WTC11 (cell line): ENCODE results near the gene ANAPC10.
A peak's percentile ranks its signal among the peaks of the same experiment; 100 is the strongest.

Source experiments
- ELF4 ChIP-seq: sonication (generic); formaldehyde crosslinking; IDR thresholded peaks from 2 replicates; pipeline ENCODE4 v1.8.1; 2022; ENCODE audit warnings: low read depth, mild to moderate bottlenecking, moderate library complexity, missing genetic modification reagents
- EMX1 ChIP-seq: fragments of 250-450 bp; sonication (Bioruptor Pico); IDR thresholded peaks from 2 replicates; pipeline ENCODE4 v1.8.0; 2021; ENCODE audit warnings: mild to moderate bottlenecking
- ESRRA ChIP-seq: sonication (generic); formaldehyde crosslinking; IDR thresholded peaks from 2 replicates; pipeline ENCODE4 v1.8.1; 2022; ENCODE audit warnings: mild to moderate bottlenecking, missing genetic modification reagents, borderline replicate concordance
- IRF2 ChIP-seq: sonication (generic); formaldehyde crosslinking; IDR thresholded peaks from 2 replicates; pipeline ENCODE4 v1.8.0; 2022; ENCODE audit warnings: low read depth, missing genetic modification reagents, borderline replicate concordance
- JUN ChIP-seq: sonication (generic); formaldehyde crosslinking; IDR thresholded peaks from 2 replicates; pipeline ENCODE4 v1.8.0; 2023; ENCODE audit warnings: mild to moderate bottlenecking, missing genetic modification reagents
- ZNF121 ChIP-seq: sonication (generic); formaldehyde crosslinking; IDR thresholded peaks from 2 replicates; pipeline ENCODE4 v1.8.0; 2023; ENCODE audit warnings: missing genetic modification reagents
- TF ChIP-seq, protein P1 (sequence below): sonication (generic); formaldehyde crosslinking; IDR thresholded peaks from 2 replicates; pipeline ENCODE4 v1.8.1; 2023; ENCODE audit warnings: mild to moderate bottlenecking, missing genetic modification reagents, moderate library complexity
- TF ChIP-seq, protein P2 (sequence below): fragments of 200-600 bp; IDR thresholded peaks from 2 replicates; pipeline ENCODE4 v1.8.0; 2022; ENCODE audit warnings: antibody characterized with exemption

DNA sequence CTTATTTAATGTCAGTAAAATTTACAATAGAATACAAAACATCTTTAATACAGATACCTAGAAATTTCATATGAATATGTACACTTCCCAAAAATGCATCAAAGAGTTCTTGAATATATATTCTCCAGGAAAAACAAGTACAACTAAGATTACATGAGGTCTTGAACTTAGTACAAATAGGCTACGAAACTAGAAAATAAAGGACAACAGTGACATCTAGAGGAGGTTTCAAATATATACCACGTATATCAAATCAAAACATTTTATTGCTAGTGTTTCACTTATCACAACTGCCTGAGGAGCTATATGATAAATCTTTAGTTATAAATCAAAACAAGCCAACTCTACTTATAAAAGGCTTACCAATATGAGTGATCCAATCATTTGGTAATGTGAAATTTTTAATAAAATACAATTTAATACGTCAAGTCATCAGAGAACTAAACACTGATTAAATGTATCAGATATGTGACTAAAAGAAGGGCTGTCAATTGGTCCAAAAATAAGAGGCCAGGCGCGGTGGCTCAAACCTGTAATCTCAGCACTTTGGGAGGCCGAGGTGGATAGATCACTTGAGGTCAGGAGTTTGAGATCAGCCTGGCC lies 36.6 kb downstream of the ANAPC10 start:
- TF ChIP-seq EMX1 (CRISPR knock-in tag) = no peak
- TF ChIP-seq, protein P1, sequence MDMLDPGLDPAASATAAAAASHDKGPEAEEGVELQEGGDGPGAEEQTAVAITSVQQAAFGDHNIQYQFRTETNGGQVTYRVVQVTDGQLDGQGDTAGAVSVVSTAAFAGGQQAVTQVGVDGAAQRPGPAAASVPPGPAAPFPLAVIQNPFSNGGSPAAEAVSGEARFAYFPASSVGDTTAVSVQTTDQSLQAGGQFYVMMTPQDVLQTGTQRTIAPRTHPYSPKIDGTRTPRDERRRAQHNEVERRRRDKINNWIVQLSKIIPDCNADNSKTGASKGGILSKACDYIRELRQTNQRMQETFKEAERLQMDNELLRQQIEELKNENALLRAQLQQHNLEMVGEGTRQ (CRISPR knock-in tag) = no peak
- no peak for TF ChIP-seq JUN
- TF ChIP-seq, protein P2, sequence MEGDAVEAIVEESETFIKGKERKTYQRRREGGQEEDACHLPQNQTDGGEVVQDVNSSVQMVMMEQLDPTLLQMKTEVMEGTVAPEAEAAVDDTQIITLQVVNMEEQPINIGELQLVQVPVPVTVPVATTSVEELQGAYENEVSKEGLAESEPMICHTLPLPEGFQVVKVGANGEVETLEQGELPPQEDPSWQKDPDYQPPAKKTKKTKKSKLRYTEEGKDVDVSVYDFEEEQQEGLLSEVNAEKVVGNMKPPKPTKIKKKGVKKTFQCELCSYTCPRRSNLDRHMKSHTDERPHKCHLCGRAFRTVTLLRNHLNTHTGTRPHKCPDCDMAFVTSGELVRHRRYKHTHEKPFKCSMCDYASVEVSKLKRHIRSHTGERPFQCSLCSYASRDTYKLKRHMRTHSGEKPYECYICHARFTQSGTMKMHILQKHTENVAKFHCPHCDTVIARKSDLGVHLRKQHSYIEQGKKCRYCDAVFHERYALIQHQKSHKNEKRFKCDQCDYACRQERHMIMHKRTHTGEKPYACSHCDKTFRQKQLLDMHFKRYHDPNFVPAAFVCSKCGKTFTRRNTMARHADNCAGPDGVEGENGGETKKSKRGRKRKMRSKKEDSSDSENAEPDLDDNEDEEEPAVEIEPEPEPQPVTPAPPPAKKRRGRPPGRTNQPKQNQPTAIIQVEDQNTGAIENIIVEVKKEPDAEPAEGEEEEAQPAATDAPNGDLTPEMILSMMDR = peak; percentile 24; the same call in 1 of the 2 replicates
- TF ChIP-seq IRF2 (CRISPR knock-in tag) = no peak
- no peak for TF ChIP-seq ELF4 (CRISPR knock-in tag)
- no peak for TF ChIP-seq ZNF121 (CRISPR knock-in tag)
- no peak for TF ChIP-seq ESRRA (CRISPR knock-in tag)
